ENCODE data around the gene ATP8A2. TPM values are rescaled to one million over a fixed set of nuclear protein-coding genes. Genes with fewer than 3 reads are reported as not detected.

ATP8A2 gene
- polyA plus RNA-seq, 1 donor from 2014 or later = 11.9 TPM

- H4K20me1 ChIP-seq (ENCODE audit: insufficient read depth) = no peaks in the 10 kb centered on the region
- H3K9me3 ChIP-seq (ENCODE audit: low read length) = no peaks in the 10 kb centered on the region
- H3K4me3 ChIP-seq (ENCODE audit: low read length) = no peak overlapping the region
- no peaks in the 10 kb centered on the region for H3K27me3 ChIP-seq (ENCODE audit: insufficient read depth, low read depth, low read length)
- no peaks in the 10 kb centered on the region for H3K36me3 ChIP-seq (ENCODE audit: insufficient read depth, low read length)
- no peaks in the 10 kb centered on the region for H3K9me2 ChIP-seq (ENCODE audit: insufficient read depth, low read length)
- no peak overlapping the region for H3K27ac ChIP-seq (ENCODE audit: low read length)
- H3K9ac ChIP-seq (ENCODE audit: low read length) = no peak overlapping the region
- no peaks in the 10 kb centered on the region for H3K79me2 ChIP-seq (replicated peaks; ENCODE audit: insufficient read depth, low read length)
- H3F3A ChIP-seq (ENCODE audit: insufficient read depth, low read length, poor library complexity, severe bottlenecking) = no peaks in the 10 kb centered on the region
- H3K4me2 ChIP-seq (ENCODE audit: low read length) = no peak overlapping the region
- H2AFZ ChIP-seq (ENCODE audit: low read depth, low read length) = no peak overlapping the region
- TF ChIP-seq MXI1 (conservative IDR thresholded peaks at IDR 0.05; ENCODE audit: poor library complexity, severe bottlenecking) (no peak), TAF1 (IDR thresholded peaks at IDR 0.05; ENCODE audit: low read depth) (no peak), RAD21 (conservative IDR thresholded peaks at IDR 0.05) (no peak), POLR2AphosphoS5 (IDR thresholded peaks at IDR 0.05) (no peak), EZH2 (IDR thresholded peaks at IDR 0.05; ENCODE audit: borderline replicate concordance, insufficient read depth, low read length, poor library complexity, severe bottlenecking) (no peak), SMC3 (conservative IDR thresholded peaks at IDR 0.05; ENCODE audit: poor library complexity) (no peak), EP300 (conservative IDR thresholded peaks at IDR 0.05; ENCODE audit: poor library complexity, severe bottlenecking) (no peak), CTCF (IDR thresholded peaks at IDR 0.05; ENCODE audit: poor library complexity, severe bottlenecking) (no peak), REST (IDR thresholded peaks at IDR 0.05; ENCODE audit: borderline replicate concordance) (no peak)
Measured at GRCh38 chr13:25765266-25765665, 393.5 kb downstream of the ATP8A2 start.

DNA sequence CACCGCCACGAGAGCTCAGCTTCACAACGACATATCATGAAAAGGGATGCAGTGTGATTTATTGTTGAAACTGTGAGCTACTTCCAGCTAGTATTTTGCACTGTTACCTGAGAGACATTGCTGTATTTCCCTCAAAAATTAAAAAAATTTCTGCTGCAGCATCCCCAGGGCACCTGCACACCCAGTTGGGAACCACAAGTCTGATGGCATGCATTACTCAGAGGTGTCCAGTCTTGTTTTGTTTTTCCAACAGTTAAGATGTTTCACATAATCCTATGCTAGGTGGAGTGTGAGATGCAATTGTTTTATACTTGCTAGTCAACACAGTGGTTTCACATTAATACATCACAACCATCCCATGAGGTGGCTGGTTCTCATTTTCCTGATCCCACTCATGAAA is 394.8 kb downstream of the ATP8A2 start:
- Histone ChIP-seq H3K9me3 (ENCODE audit: low read length) (no peaks in the 10 kb centered on the region), H3K4me3 (ENCODE audit: low read length) (no peak overlapping the region), H3K79me2 (replicated peaks; ENCODE audit: insufficient read depth, low read length) (no peaks in the 10 kb centered on the region), H3K27ac (ENCODE audit: low read length) (no peak overlapping the region), H4K20me1 (ENCODE audit: insufficient read depth) (no peaks in the 10 kb centered on the region), H3K9me2 (ENCODE audit: insufficient read depth, low read length) (no peaks in the 10 kb centered on the region), H3K4me2 (ENCODE audit: low read length) (no peak overlapping the region), H3K9ac (ENCODE audit: low read length) (no peak overlapping the region), H3K36me3 (ENCODE audit: insufficient read depth, low read length) (no peaks in the 10 kb centered on the region), H2AFZ (ENCODE audit: low read depth, low read length) (no peak overlapping the region), H3K27me3 (ENCODE audit: insufficient read depth, low read depth, low read length) (no peaks in the 10 kb centered on the region), H3F3A (ENCODE audit: insufficient read depth, low read length, poor library complexity, severe bottlenecking) (no peaks in the 10 kb centered on the region)
- no peak for TF ChIP-seq SMC3 (conservative IDR thresholded peaks at IDR 0.05; ENCODE audit: poor library complexity)
- TF ChIP-seq REST (IDR thresholded peaks at IDR 0.05; ENCODE audit: borderline replicate concordance) = no peak
- no peak for TF ChIP-seq CTCF (IDR thresholded peaks at IDR 0.05; ENCODE audit: poor library complexity, severe bottlenecking)
- no peak for TF ChIP-seq RAD21 (conservative IDR thresholded peaks at IDR 0.05)
- no peak for TF ChIP-seq EZH2 (IDR thresholded peaks at IDR 0.05; ENCODE audit: borderline replicate concordance, insufficient read depth, low read length, poor library complexity, severe bottlenecking)
- no peak for TF ChIP-seq MXI1 (conservative IDR thresholded peaks at IDR 0.05; ENCODE audit: poor library complexity, severe bottlenecking)
- no peak for TF ChIP-seq POLR2AphosphoS5 (IDR thresholded peaks at IDR 0.05)
- TF ChIP-seq TAF1 (IDR thresholded peaks at IDR 0.05; ENCODE audit: low read depth) = no peak
- TF ChIP-seq EP300 (conservative IDR thresholded peaks at IDR 0.05; ENCODE audit: poor library complexity, severe bottlenecking) = no peak
